Activated CD4-positive, alpha-beta T cell treated with anti-CD3 and anti-CD28 coated beads, Interleukin-2, Interleukin-4, amounts not matched to agents 100 ng/mL and 50 ng/mL, durations not matched to agents 16 hours and 8 hours (primary cell): ENCODE data around the gene LGALS7.
"Not testable (repeated sequence)": the region's sequence is repeated elsewhere in the genome, so short reads cannot be mapped to it uniquely, and the experiment has no call there.

Experiments used
- DNase-seq: peaks from one replicate; pipeline ENCODE4 v3.0.0-alpha.2; 2020; ENCODE audit warnings: low spot score

The LGALS7 gene

GRCh38 chr19:38773469-38774177 lies at the start of gene LGALS7:
Gene LGALS7 (minus strand): TSS chr19:38773517. CDS start chr19:38773492, 25 bp downstream.
- no peak for DNase-seq

- not testable (repeated sequence) for DNase-seq
Measured at GRCh38 chr19:38821230-38821825, 48.0 kb upstream of the LGALS7 start.

GRCh38 chr19:38819231-38819920 lies 46.1 kb upstream of the LGALS7 start:
- no peak for DNase-seq

GRCh38 chr19:38817081-38817480 lies 43.8 kb upstream of the LGALS7 start:
- DNase-seq, result no peak

GRCh38 chr19:38816131-38816750 lies 42.9 kb upstream of the LGALS7 start:
- DNase-seq, result no peak

- no peak for DNase-seq
Measured at GRCh38 chr19:38815059-38816001, 42.0 kb upstream of the LGALS7 start.

- not testable (repeated sequence) for DNase-seq
Measured at GRCh38 chr19:38813932-38814331, 40.6 kb upstream of the LGALS7 start.

GRCh38 chr19:38813323-38813722 lies 40.0 kb upstream of the LGALS7 start:
- DNase-seq, result no peak

GRCh38 chr19:38812841-38813320 lies 39.6 kb upstream of the LGALS7 start, which contains the start of gene LGALS4:
Gene LGALS4 (minus strand): TSS chr19:38812945. CDS start chr19:38812886, 59 bp downstream.
- DNase-seq, result no peak

GRCh38 chr19:38812009-38812840 lies 38.9 kb upstream of the LGALS7 start:
- no peak for DNase-seq

- no peak for DNase-seq
Measured at GRCh38 chr19:38809592-38810252, 36.4 kb upstream of the LGALS7 start.

- no peak for DNase-seq
Measured at GRCh38 chr19:38808741-38809140, 35.4 kb upstream of the LGALS7 start.

GRCh38 chr19:38807374-38808098 lies 34.2 kb upstream of the LGALS7 start:
- not testable (repeated sequence) for DNase-seq

GRCh38 chr19:38806371-38806770 lies 33.1 kb upstream of the LGALS7 start:
- no peak for DNase-seq

- no peak for DNase-seq
Measured at GRCh38 chr19:38805180-38805579, 31.9 kb upstream of the LGALS7 start.

- DNase-seq, result no peak
Measured at GRCh38 chr19:38803543-38803942, 30.2 kb upstream of the LGALS7 start.

- DNase-seq, result no peak
Measured at GRCh38 chr19:38801359-38802095, 28.2 kb upstream of the LGALS7 start.

- no peak for DNase-seq
Measured at GRCh38 chr19:38800577-38801347, 27.4 kb upstream of the LGALS7 start.
